ENCODE measurements around the gene MLLT11.
A peak's percentile ranks its signal among the peaks of the same experiment; 100 is the strongest.
"Not testable (repeated sequence)": the region's sequence is repeated elsewhere in the genome, so short reads cannot be mapped to it uniquely, and the experiment has no call there.

Gene MLLT11

GRCh38 chr1:151058692-151059091 is 1.5 kb upstream of the MLLT11 start:
- peak; percentile 100 for DNase-seq

GRCh38 chr1:151059109-151060006 is 839 bp upstream of the MLLT11 start, which contains the start of gene CDC42SE1:
CDC42SE1 (minus strand) TSS chr1:151059622; CDS start chr1:151055730, 3,892 bp downstream.
- peak; percentile 100 for DNase-seq

DNA sequence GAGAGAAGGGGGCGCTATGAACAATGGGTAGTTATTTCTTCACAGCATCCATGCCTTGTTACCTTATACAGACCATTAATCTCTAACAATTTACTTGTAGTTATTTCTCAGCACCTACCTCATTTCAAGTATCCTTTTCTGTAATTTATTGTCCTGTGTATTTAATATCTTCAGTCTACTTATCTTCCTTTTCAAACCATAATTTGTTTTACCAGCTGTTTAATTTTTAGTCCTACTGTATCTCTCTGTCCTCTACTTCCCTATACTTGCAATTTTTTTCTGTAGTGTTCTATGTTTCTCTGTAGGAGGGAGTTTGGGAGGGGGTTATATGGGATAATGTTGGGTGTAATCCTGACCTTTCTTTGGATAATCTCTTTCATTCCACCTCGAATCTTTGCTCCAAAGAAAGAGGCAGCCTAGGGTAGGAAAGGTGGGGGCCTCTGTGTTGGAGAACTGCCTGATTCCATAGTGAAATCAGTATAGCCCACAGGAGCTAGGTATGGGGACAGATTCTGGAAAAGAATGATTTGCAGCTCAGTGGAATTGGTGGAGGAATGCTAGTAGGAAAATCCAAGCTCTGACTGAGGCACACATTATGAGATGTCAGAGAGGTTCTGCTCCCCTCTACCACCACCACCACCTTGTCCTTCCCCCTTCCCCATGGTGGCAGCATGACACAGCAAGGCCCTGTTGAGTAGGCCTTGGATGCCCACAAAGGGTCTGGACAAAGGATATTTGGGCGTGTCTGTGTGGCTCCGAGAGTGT is 642 bp downstream of the MLLT11 start:
- DNase-seq = peak; percentile 98

GRCh38 chr1:151061704-151062103 is 1.5 kb downstream of the MLLT11 start:
- DNase-seq = no peak

- no peak for DNase-seq
Observed at GRCh38 chr1:151062741-151063371, 2.7 kb downstream of the MLLT11 start.

DNA sequence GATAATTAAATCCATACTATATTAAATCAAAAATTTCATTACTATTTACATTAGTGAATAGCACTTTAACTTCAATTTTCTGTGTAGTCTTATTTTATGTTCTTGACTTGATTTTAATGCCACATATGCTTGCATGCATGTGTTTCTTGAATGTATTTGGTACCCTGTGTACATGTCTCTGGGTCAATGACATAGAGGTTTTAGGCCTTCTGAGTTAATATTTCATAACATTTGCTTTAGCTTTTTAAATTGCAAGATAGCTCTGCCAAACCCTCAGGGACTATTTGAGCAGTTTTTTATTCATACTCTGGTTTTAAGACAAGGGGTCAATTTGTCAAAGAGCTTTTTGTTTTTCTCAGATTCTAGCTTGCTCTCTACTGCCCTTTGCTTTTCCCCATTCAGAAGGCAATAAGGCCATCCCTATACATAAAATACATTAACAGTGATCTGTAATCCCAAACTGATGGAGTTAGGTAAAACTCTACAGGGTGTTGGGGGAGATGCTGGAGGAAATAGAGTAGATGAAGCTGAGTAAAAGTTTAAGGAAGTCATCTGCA is 5.0 kb downstream of the MLLT11 start:
- DNase-seq = no peak

DNA sequence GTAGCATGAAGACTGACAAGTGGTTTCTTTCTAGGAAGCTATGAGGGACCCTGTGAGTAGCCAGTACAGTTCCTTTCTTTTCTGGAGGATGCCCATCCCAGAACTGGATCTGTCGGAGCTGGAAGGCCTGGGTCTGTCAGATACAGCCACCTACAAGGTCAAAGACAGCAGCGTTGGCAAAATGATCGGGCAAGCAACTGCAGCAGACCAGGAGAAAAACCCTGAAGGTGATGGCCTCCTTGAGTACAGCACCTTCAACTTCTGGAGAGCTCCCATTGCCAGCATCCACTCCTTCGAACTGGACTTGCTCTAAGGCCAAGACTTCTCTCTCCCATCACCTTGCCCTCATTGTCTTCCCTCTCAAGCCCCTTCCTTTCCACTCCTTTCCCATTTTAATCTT is 7.0 kb downstream of the MLLT11 start:
- no peak for DNase-seq

DNA sequence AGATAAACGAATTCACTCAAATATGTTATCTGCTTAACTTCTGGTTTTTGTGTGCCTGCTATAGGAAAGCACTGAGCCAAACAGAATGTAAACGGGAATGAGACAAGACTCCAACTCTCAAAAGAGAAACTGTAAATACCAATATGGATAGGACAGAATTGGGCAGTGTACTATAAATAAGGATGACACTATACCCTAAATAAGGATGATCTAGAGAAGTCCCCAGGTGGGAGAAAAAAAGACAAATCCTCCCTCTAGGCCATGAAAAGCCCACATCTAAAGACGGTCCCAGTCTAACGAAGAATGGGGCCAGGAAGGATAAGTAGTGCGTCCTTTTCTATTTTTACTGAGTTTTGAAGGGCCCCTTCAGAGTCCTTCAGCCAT is 8.9 kb downstream of the MLLT11 start:
- no peak for DNase-seq

- peak; percentile 100 for DNase-seq
Observed at GRCh38 chr1:151070474-151071276, 10.5 kb downstream of the MLLT11 start, which contains the start of gene GABPB2. GABPB2 (plus strand) TSS chr1:151070761; CDS start chr1:151088190, 17,429 bp downstream.

DNA sequence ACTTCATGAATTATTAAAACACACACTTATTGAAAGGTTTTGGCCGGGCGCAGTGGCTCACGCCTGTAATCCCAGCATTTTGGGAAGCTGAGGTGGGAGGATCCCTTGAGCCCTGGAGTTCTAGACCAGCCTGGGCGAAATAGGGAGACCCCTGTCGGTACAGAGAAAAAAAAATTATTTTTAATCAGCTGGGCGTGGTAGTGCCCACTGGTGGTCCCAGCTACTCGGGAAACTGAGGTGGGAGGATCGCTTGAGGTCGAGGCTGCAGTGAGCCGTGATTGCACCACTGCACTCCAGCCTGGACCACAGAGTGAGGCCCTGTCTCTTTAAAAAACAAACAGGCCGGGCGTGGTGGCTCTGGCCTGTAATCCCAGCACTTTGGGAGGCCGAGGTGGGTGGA is 12.0 kb downstream of the MLLT11 start:
- DNase-seq = no peak

- no peak for DNase-seq
Observed at GRCh38 chr1:151085953-151086559, 25.9 kb downstream of the MLLT11 start.

GRCh38 chr1:151097426-151097825 is 37.2 kb downstream of the MLLT11 start:
- not testable (repeated sequence) for DNase-seq

- DNase-seq = no peak
Observed at GRCh38 chr1:151098126-151098525, 37.9 kb downstream of the MLLT11 start.

DNA sequence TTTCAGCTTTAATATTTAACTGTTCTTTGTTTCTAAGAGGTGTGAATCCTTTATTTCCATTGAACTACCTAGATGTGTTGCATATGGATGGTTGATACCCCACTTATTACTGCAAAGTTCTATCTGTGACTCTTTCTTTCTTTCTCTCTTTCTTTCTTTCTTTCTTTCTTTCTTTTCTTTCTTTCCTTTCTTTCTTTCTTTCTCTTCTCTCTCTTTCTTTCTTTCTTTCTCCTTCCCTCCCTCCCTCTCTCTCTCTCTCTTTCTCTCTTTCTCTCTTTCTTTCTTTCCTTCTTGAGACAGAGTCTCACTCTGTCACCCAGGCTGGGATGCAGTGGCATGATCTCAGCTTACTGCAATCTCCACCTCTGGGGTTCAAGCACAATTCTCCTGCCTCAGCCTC is 44.4 kb downstream of the MLLT11 start:
- no peak for DNase-seq

- no peak for DNase-seq
Observed at GRCh38 chr1:151106894-151107293, 46.7 kb downstream of the MLLT11 start.

- no peak for DNase-seq
Observed at GRCh38 chr1:151108331-151108730, 48.1 kb downstream of the MLLT11 start.

DNA sequence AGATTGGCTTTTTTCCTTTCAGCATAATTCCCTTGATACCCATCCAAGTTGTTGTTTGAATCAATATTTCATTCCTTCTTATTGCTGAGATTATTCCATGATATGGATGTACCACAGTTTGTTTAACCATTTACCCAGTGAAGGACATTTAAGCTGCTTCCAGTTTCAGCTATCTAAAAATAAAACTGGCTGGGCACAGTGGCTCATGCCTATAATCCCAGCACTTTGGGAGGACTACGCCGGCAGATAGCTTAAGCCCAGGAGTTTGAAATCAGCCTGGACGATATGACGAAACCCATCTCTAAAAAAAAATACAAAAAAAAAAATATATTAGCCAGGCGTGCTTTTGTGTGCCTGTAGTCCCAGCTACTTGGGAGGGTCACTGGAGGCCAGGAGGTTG is 53.7 kb downstream of the MLLT11 start:
- DNase-seq = no peak
